NCI-H345 treated with DMSO at 0.1 percent for 48 hours (cell line): ENCODE data around the gene EPN2.

Experiments
- DNase-seq: peaks from one replicate; lab custom pipeline; 2025; ENCODE audit not compliant: unreplicated experiment; lab: John Stamatoyannopoulos, UW

EPN2 gene

GRCh38 chr17:19378416-19379360 lies 141.5 kb downstream of the EPN2 start, which contains the start of gene MAPK7:
MAPK7 (plus strand) TSS chr17:19378498; CDS start chr17:19378901, 403 bp downstream.
- DNase-seq = no peak

DNA sequence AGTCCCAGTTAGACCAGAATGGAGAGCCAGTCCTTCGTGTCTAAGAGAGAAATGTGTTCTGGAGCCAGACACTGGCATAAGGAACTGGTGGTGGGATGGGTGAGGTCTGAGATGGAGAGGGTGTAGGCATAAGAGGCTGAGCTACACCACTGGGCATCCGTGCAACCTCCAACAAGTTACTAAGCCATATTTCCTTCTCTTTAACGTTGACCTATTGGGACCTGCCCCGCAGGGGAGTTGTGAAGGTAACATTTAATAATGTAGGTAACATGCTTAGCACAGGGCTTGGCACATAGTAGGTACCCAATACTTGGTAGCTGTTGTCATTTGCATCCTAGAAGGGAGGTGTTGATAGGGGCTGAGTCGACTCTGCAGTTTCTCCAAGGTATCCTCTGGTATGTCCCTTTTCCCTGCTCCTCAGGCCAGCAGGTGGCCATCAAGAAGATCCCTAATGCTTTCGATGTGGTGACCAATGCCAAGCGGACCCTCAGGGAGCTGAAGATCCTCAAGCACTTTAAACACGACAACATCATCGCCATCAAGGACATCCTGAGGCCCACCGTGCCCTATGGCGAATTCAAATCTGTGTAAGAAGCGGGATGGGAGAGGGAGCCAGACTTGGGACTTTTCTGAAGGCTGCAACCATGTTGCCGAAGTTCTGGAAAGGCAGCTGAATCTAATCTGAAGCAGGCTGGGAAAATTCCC lies 142.3 kb downstream of the EPN2 start:
- no peak for DNase-seq

GRCh38 chr17:19380481-19381301 lies 143.5 kb downstream of the EPN2 start:
- no peak for DNase-seq

DNA sequence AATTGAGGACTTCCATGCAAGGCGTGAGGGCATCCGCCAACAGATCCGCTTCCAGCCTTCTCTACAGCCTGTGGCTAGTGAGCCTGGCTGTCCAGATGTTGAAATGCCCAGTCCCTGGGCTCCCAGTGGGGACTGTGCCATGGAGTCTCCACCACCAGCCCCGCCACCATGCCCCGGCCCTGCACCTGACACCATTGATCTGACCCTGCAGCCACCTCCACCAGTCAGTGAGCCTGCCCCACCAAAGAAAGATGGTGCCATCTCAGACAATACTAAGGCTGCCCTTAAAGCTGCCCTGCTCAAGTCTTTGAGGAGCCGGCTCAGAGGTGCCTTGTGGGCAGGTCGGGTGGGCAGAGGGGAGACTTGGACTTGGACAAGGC lies 144.2 kb downstream of the EPN2 start:
- no peak for DNase-seq

- DNase-seq = no peak
These were observed 144.7 kb downstream of the EPN2 start for GRCh38 chr17:19381741-19382444.

- DNase-seq = no peak
These were observed 145.6 kb downstream of the EPN2 start for GRCh38 chr17:19382531-19383444.

GRCh38 chr17:19383681-19384470 lies 146.7 kb downstream of the EPN2 start:
- DNase-seq = no peak

- DNase-seq = no peak
These were observed 147.7 kb downstream of the EPN2 start for GRCh38 chr17:19384723-19385391.

- no peak for DNase-seq
These were observed 148.4 kb downstream of the EPN2 start for GRCh38 chr17:19385521-19385983.
